Nephron (organoid): ENCODE data around the gene B4GALT1.
A peak's percentile ranks its signal among the peaks of the same experiment; 100 is the strongest.

ENCODE experiments used
- H3K27ac Mint-ChIP-seq, 3 experiments: 2 replicates each; pipeline ENCODE4 v1.8.0; 2020; ENCODE audit warnings: mixed read lengths in 3 of 3, mild to moderate bottlenecking in 2 of 3, moderate library complexity in 1 of 3
- H3K27me3 Mint-ChIP-seq: 2 replicates; pipeline ENCODE4 v1.8.0; 2021; ENCODE audit warnings: low read depth, mild to moderate bottlenecking, moderate library complexity, mixed read lengths
- H3K36me3 Mint-ChIP-seq: 2 replicates; pipeline ENCODE4 v1.8.0; 2020; ENCODE audit warnings: low read depth, mixed read lengths
- H3K4me1 Mint-ChIP-seq: 2 replicates; pipeline ENCODE4 v1.8.0; 2020; ENCODE audit warnings: mixed read lengths
- H3K4me3 Mint-ChIP-seq, 3 experiments: 2 replicates each; pipeline ENCODE4 v1.8.0; 2020; ENCODE audit warnings: mild to moderate bottlenecking in 3 of 3, mixed read lengths in 3 of 3, moderate library complexity in 2 of 3
- H3K9me3 Mint-ChIP-seq: 2 replicates; pipeline ENCODE4 v1.8.0; 2020; ENCODE audit warnings: mixed read lengths
- CTCF ChIP-seq, 3 experiments: fragments of 200-600 bp; sonication (generic); IDR thresholded peaks; one replicate each; pipeline ENCODE4 v1.5.0; 2021; ENCODE audit warnings: antibody characterized with exemption in 3 of 3; ENCODE audit not compliant: unreplicated experiment in 3 of 3

B4GALT1 gene

GRCh38 chr9:33180526-33181184 is 13.5 kb upstream of the B4GALT1 start:
- H3K4me3 Mint-ChIP-seq, result no peak overlapping the region
- H3K9me3 Mint-ChIP-seq, result peaks cover 2% of the 10 kb centered on the region
- no peak for TF ChIP-seq CTCF (IDR thresholded peaks at IDR 0.05; ENCODE audit: unreplicated experiment in 3 of 3)
- peaks cover 4% of the 10 kb centered on the region for H3K27me3 Mint-ChIP-seq
- no peak overlapping the region for H3K27ac Mint-ChIP-seq
- H3K4me1 Mint-ChIP-seq, result peaks cover 9% of the 10 kb centered on the region
- H3K36me3 Mint-ChIP-seq, result no peaks in the 10 kb centered on the region

DNA sequence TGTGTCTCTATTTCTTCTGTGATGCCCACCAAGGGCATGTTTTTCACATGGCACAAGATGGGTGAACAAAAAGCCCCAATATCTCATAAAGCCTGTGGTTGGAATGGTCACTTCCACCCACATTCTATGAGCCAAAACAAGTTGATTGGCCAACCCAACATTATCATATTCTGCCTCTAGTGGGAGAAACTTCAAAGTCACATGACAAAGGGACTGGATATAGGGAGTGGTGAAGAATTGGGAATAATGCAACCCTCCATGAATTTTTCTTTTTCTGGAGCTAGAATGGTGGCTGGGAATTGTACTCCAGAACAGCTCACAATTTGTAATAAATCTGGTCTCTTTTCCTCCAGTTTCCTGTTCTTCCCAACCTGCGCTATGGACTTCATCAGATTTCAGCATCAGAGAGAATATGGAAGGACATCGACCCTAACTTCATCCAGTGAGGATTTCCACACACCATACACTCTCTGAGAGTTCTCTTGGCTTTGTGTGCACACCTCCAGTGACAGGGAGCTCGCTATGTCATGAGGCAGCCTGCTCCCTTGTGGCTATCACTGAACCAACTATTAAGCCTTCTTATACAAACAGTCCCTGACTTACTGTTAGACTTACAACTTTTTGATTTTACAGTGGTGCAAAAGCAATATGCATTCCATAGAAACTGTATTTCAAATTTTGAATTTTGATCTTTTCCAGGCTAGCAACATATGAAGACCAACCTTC is 12.0 kb upstream of the B4GALT1 start:
- no peak overlapping the region for H3K4me3 Mint-ChIP-seq
- peaks cover 2% of the 10 kb centered on the region for H3K9me3 Mint-ChIP-seq
- peaks cover under 1% of the 10 kb centered on the region for H3K4me1 Mint-ChIP-seq
- TF ChIP-seq CTCF (IDR thresholded peaks at IDR 0.05; ENCODE audit: unreplicated experiment in 3 of 3), result no peak
- H3K27ac Mint-ChIP-seq, result peak overlapping the region; percentile 64 to 97 (median 90)
- H3K36me3 Mint-ChIP-seq, result no peaks in the 10 kb centered on the region
- H3K27me3 Mint-ChIP-seq, result peaks cover 4% of the 10 kb centered on the region

- Mint-ChIP-seq H3K4me3 (peak overlapping the region in 1 of 3 experiments; percentile 38), H3K27ac (peak overlapping the region; percentile 90 to 97 (median 96)), H3K9me3 (peaks cover 2% of the 10 kb centered on the region), H3K36me3 (no peaks in the 10 kb centered on the region), H3K27me3 (peaks cover 4% of the 10 kb centered on the region), H3K4me1 (peaks cover under 1% of the 10 kb centered on the region)
- TF ChIP-seq CTCF (IDR thresholded peaks at IDR 0.05; ENCODE audit: unreplicated experiment in 3 of 3), result no peak
These were observed 10.5 kb upstream of the B4GALT1 start for GRCh38 chr9:33177639-33178038.

GRCh38 chr9:33177086-33177485 is 9.9 kb upstream of the B4GALT1 start:
- Mint-ChIP-seq H3K4me1 (peaks cover 6% of the 10 kb centered on the region), H3K4me3 (no peak overlapping the region), H3K27me3 (peaks cover 4% of the 10 kb centered on the region), H3K9me3 (no peaks in the 10 kb centered on the region), H3K36me3 (no peaks in the 10 kb centered on the region), H3K27ac (peak overlapping the region; percentile 90 to 97 (median 96))
- no peak for TF ChIP-seq CTCF (IDR thresholded peaks at IDR 0.05; ENCODE audit: unreplicated experiment in 3 of 3)

- H3K4me1 Mint-ChIP-seq, result peaks cover 16% of the 10 kb centered on the region
- no peak overlapping the region for H3K4me3 Mint-ChIP-seq
- H3K27me3 Mint-ChIP-seq, result peaks cover 4% of the 10 kb centered on the region
- peak overlapping the region; percentile 40 to 90 (median 46) for H3K27ac Mint-ChIP-seq
- no peaks in the 10 kb centered on the region for H3K36me3 Mint-ChIP-seq
- TF ChIP-seq CTCF (IDR thresholded peaks at IDR 0.05; ENCODE audit: unreplicated experiment in 3 of 3), result no peak
- H3K9me3 Mint-ChIP-seq, result no peaks in the 10 kb centered on the region
These were observed 8.7 kb upstream of the B4GALT1 start for GRCh38 chr9:33175649-33176325.
